Muscle layer of colon (tissue), 2 donors: ENCODE measurements around the gene MGAT5B.
"Not testable (repeated sequence)": the region's sequence is repeated elsewhere in the genome, so short reads cannot be mapped to it uniquely, and the experiment has no call there.

Source experiments
- H3K27ac ChIP-seq: one replicate; pipeline ENCODE4 v1.7.0; 2013; ENCODE audit warnings: low read depth, mild to moderate bottlenecking, low read length, moderate library complexity
- H3K27me3 ChIP-seq, 2 donors: one replicate each; pipeline ENCODE4 v1.7.0; 2013; ENCODE audit warnings: low read length in 2 of 2, mild to moderate bottlenecking in 2 of 2; ENCODE audit not compliant: insufficient read depth in 2 of 2, control insufficient read depth in 1 of 2
- H3K36me3 ChIP-seq: one replicate; pipeline ENCODE4 v1.7.0; 2013; ENCODE audit warnings: mild to moderate bottlenecking, low read length; ENCODE audit not compliant: insufficient read depth
- H3K4me1 ChIP-seq: one replicate; pipeline ENCODE4 v1.7.0; 2013; ENCODE audit warnings: mild to moderate bottlenecking, low read length; ENCODE audit not compliant: insufficient read depth
- H3K4me3 ChIP-seq, 2 donors: one replicate each; pipeline ENCODE4 v1.7.0; 2013; ENCODE audit warnings: low read length in 2 of 2, low read depth in 1 of 2, mild to moderate bottlenecking in 1 of 2, moderate library complexity in 1 of 2
- H3K9ac ChIP-seq: one replicate; pipeline ENCODE4 v1.7.0; 2013; ENCODE audit warnings: low read length
- H3K9me3 ChIP-seq: one replicate; pipeline ENCODE4 v1.7.0; 2013; ENCODE audit warnings: mild to moderate bottlenecking, low read length
- donor health status: abdominal sarcoma.
- donor health status: Adenocarcinoma of cecum.

The MGAT5B gene

GRCh38 chr17:76970228-76970627 lies 102.0 kb downstream of the MGAT5B start:
- not testable (repeated sequence) for H3K9me3 ChIP-seq, H3K27ac ChIP-seq, H3K9ac ChIP-seq, H3K36me3 ChIP-seq, H3K4me3 ChIP-seq
- Histone ChIP-seq H3K4me1 (peaks cover 12% of the 10 kb centered on the region), H3K27me3 (peaks cover 23 to 25% of the 10 kb centered on the region in 2 donors)

DNA sequence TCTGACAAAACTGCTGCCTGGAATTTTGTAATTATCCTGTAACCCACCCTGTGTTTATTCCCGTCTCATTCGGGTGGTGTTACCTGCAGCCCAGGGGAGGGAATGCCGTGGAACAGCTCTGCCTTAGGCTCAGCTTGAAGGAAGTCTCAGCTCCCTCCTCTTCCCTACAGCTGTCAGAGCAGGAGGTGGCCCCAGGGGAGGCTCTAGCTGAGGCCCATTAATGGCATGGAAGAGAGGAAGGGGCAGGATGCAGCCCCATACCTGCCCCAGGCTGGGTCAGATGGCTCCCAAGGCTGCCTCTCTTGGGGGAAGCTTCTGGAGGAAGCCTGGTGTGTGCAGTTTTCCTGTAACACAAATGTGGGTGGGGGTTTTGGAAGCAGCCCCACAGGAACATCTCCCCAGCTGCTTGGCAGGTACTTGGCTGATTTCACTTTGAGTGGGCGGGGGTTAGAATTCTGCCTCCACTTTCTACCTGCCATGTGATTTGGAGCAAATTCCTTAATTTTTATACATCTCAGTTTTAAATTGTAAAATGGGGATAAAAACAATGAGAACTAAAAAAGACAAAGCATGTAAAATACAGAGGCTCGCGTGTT lies 103.9 kb downstream of the MGAT5B start:
- H3K4me1 ChIP-seq: peaks cover 12% of the 10 kb centered on the region
- no peaks in the 10 kb centered on the region for H3K36me3 ChIP-seq
- no peak overlapping the region for H3K9ac ChIP-seq
- H3K4me3 ChIP-seq: no peak overlapping the region
- H3K27ac ChIP-seq: no peak overlapping the region
- H3K27me3 ChIP-seq: peaks cover 23% of the 10 kb centered on the region in 2 donors
- no peaks in the 10 kb centered on the region for H3K9me3 ChIP-seq

- H3K9ac ChIP-seq: no peak overlapping the region
- no peak overlapping the region for H3K27ac ChIP-seq
- H3K4me3 ChIP-seq: no peak overlapping the region
- peaks cover 12% of the 10 kb centered on the region for H3K4me1 ChIP-seq
- no peaks in the 10 kb centered on the region for H3K36me3 ChIP-seq
- no peaks in the 10 kb centered on the region for H3K9me3 ChIP-seq
- peaks cover 18 to 19% of the 10 kb centered on the region in 2 donors for H3K27me3 ChIP-seq
Measured at GRCh38 chr17:76973040-76973439, 104.8 kb downstream of the MGAT5B start.

- no peaks in the 10 kb centered on the region for H3K9me3 ChIP-seq
- H3K4me3 ChIP-seq: no peak overlapping the region
- H3K27me3 ChIP-seq: peaks cover 4 to 6% of the 10 kb centered on the region in 2 donors
- peaks cover under 1% of the 10 kb centered on the region for H3K4me1 ChIP-seq
- no peak overlapping the region for H3K9ac ChIP-seq
- no peak overlapping the region for H3K27ac ChIP-seq
- no peaks in the 10 kb centered on the region for H3K36me3 ChIP-seq
Measured at GRCh38 chr17:76974721-76975120, 106.5 kb downstream of the MGAT5B start.

DNA sequence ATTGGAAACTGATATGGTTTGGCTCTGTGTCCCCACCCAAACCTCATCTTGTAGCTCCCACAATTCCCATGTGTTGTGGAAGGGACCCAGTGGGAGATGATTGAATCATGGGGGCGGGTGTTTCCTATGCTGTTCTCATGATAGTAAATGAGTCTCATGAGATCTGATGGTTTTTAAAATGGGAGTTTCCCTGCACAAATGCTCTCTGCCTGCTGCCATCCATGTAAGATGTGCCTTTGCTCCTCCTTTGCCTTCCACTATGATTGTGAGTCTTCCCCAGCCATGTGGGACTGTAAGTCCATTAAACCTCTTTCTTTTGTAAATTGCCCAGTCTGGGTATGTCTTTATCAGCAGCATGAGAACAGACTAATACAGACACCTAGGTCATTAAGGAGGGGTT lies 109.8 kb downstream of the MGAT5B start:
- H3K27me3 ChIP-seq, H3K4me1 ChIP-seq, H3K36me3 ChIP-seq, H3K4me3 ChIP-seq, H3K9me3 ChIP-seq, H3K9ac ChIP-seq, H3K27ac ChIP-seq: not testable (repeated sequence)

- no peaks in the 10 kb centered on the region for H3K9me3 ChIP-seq
- no peaks in the 10 kb centered on the region for H3K36me3 ChIP-seq
- no peaks in the 10 kb centered on the region for H3K4me1 ChIP-seq
- H3K9ac ChIP-seq: no peak overlapping the region
- H3K27me3 ChIP-seq: no peaks in the 10 kb centered on the region
- H3K4me3 ChIP-seq: no peak overlapping the region
- no peak overlapping the region for H3K27ac ChIP-seq
Measured at GRCh38 chr17:76981545-76982295, 113.5 kb downstream of the MGAT5B start.

DNA sequence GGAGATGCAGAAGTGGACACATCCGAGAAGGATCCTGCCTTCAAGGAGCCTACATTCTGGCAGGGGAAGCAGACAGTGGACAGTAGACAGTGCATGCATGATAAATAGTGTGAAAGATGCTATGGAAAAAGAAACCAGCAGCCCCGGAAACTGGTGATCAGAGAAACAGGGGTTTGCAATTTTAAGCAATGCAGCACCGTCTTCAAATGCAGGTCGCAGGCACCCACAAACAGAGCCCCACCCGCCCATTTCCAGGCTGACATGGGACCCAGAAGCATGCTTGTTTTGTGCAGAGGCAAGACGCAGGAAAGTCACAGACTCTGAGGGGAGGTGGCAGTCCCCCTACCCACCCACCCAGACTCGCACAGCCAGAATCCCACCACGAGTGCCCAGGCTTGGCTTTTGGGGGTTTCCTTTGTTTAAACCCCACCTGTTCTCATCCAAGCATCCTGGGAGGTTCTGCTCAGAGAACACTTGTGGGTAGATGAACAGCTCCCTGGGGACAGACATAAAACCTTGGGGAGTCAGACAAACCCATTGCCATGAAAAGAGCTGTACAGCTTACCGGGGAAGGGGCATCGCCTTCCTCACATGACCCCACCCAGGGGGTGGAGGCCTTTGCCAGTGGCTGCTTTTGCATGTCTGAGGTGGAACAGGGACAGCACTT lies 114.3 kb downstream of the MGAT5B start:
- no peaks in the 10 kb centered on the region for H3K9me3 ChIP-seq
- H3K27ac ChIP-seq: no peak overlapping the region
- no peak overlapping the region for H3K4me3 ChIP-seq
- H3K4me1 ChIP-seq: no peaks in the 10 kb centered on the region
- no peaks in the 10 kb centered on the region for H3K27me3 ChIP-seq
- H3K9ac ChIP-seq: no peak overlapping the region
- H3K36me3 ChIP-seq: no peaks in the 10 kb centered on the region

- H3K9me3 ChIP-seq: no peaks in the 10 kb centered on the region
- no peaks in the 10 kb centered on the region for H3K36me3 ChIP-seq
- no peak overlapping the region for H3K9ac ChIP-seq
- no peaks in the 10 kb centered on the region for H3K4me1 ChIP-seq
- H3K27me3 ChIP-seq: no peaks in the 10 kb centered on the region
- no peak overlapping the region for H3K27ac ChIP-seq
- no peak overlapping the region for H3K4me3 ChIP-seq
Measured at GRCh38 chr17:76983075-76983775, 115.0 kb downstream of the MGAT5B start.

DNA sequence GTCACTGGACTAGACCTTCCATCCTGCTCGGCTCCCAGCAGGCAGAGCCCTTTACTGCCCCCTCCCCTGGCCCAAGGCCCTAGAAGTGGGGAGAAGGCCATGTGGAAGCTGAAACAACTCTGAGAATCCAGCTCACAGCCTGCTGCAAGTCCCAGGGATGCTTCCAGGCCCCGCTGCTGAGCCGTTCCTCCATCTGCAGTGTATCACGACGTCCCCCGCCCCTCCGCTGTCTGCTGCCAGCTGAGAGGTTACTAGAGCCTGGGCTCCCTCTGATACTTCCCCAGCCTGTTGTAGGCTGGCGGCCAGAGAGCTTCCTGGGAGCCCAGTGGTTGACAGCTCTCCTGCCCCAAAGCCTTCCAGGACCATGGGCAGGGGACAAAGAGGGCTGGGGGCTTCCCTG lies 118.2 kb downstream of the MGAT5B start:
- Histone ChIP-seq H3K4me1 (no peaks in the 10 kb centered on the region), H3K27me3 (no peaks in the 10 kb centered on the region), H3K9me3 (no peaks in the 10 kb centered on the region), H3K36me3 (no peaks in the 10 kb centered on the region), H3K27ac (no peak overlapping the region), H3K9ac (no peak overlapping the region), H3K4me3 (no peak overlapping the region)

DNA sequence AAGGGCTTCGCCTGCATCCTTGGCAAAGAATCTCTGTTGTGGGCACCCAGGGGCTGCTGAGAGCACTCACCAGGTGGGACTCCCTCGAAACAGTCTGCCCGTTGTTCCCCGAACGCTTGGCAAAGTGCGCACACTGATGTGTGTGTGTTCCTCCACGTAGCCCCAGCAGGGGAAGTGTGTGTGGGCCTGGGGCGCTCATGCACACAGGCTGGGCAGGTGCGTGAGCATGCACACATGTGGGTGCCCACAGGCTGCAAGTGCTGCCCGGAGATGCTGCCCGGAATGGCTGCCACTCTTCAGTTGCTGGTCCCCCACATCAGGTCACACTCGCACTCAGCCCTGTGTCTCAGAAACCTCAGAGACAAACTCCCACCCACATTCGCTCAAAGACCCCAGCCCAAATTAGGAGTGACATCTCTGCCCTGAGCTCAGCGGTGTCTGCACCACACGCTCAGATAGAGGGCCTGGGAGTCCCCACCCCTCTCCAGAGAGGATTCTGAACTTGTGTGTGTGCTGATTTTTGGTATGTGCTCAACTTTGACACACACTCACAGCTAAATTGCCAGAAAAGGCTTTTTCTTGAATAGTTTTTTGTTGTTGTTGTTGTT lies 119.4 kb downstream of the MGAT5B start:
- Histone ChIP-seq H3K9ac (no peak overlapping the region), H3K36me3 (no peaks in the 10 kb centered on the region), H3K4me3 (no peak overlapping the region), H3K4me1 (no peaks in the 10 kb centered on the region), H3K9me3 (no peaks in the 10 kb centered on the region), H3K27me3 (no peaks in the 10 kb centered on the region), H3K27ac (no peak overlapping the region)

DNA sequence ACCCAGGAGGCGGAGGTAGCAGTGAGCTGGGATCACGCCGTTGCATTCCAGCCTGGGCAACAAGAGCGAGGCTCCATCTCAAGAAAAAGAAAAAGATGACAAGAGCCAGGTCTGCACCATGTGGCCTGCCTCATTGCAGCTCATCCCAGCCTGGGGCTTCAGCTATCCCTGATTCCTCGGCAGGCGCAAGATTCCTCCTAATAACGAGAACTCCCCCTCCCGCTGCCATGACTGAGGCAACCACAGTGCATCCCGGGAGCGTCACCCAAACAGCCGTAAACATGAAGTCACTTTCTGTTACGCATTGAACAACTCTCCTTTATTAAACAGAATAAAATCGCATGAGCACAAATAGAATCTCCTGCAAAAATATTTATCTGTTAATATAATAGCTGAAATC lies 120.6 kb downstream of the MGAT5B start:
- Histone ChIP-seq H3K27me3 (no peaks in the 10 kb centered on the region), H3K9me3 (no peaks in the 10 kb centered on the region), H3K27ac (no peak overlapping the region), H3K4me3 (no peak overlapping the region), H3K36me3 (no peaks in the 10 kb centered on the region), H3K4me1 (no peaks in the 10 kb centered on the region), H3K9ac (no peak overlapping the region)
